Measurements from ENCODE around the gene CD83. TPM values are rescaled to one million over a fixed set of nuclear protein-coding genes. Genes with fewer than 3 reads are reported as not detected.

Gene CD83
- total RNA-seq, 2 experiments from 2014 or later: 24.4 to 24.7 TPM

DNA sequence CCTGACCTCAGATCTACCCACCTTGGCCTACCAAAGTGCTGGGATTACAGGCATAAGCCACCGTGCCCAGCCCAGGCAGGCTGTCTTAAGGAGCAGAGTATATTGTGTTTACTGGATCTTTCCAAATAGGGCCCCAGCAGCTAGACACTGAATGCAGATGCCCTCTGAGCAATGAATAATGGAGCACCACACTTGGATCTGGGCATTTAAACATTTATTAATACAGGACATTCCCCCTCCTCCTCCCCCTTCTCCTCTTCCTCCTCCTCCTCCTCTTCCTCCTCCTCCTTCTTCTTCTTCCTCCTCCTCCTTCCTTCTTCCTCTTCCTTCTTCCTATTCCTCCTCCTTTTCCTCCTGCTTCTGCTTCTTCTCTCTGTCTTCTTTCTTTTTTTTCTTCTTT is 34.2 kb downstream of the CD83 start:
- ATAC-seq (no peak), DNase-seq (no peak)
- ChIA-PET CTCF (interaction anchor here (0.7 to 2.1 kb wide), 3 partner anchors 8 to 356 kb away, joined by 3 to 19 read pairs (median 3); no protein-coding TSS in a partner anchor), POLR2A (no interaction called here)
- intact Hi-C loops (cut with micrococcal nuclease): no loop called here
- TF ChIP-seq CTCF (IDR thresholded peaks at IDR 0.05): no peak
- H3K27me3 Mint-ChIP-seq: peaks cover 1% of the 10 kb centered on the region
- no peaks in the 10 kb centered on the region for H3K4me1 Mint-ChIP-seq (ENCODE audit: low read depth)
- no peak overlapping the region for H3K27ac Mint-ChIP-seq
- H3K9me3 Mint-ChIP-seq: no peaks in the 10 kb centered on the region
- H3K4me3 Mint-ChIP-seq: no peak overlapping the region
- H3K36me3 Mint-ChIP-seq (ENCODE audit: low read depth): no peaks in the 10 kb centered on the region

DNA sequence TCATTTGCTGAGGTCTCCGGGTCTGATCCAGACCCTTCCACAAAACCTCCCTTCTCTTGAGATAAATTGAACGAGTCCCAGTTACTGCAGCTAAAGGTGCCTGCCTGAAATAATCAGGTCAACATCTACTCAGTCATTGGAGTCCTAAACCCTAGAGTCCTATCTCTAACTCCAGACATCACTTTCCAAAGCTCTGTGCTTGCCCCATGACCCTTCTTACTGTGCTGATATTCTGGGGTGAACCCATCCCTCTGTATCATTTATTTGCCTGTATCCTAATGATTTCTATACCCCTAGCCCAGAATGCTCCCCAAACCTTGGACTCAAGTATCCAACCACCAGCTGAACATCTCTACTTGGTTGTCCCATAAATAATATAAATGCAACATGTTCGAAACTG is 35.7 kb downstream of the CD83 start:
- ATAC-seq: no peak
- H3K36me3 Mint-ChIP-seq (ENCODE audit: low read depth): no peaks in the 10 kb centered on the region
- peaks cover 1% of the 10 kb centered on the region for H3K27me3 Mint-ChIP-seq
- no peak for DNase-seq
- CTCF ChIA-PET: interaction anchor here (1.5 to 2.1 kb wide), 3 partner anchors 10 to 1339 kb away, joined by 3 to 19 read pairs (median 6); no protein-coding TSS in a partner anchor
- intact Hi-C loops (cut with micrococcal nuclease): no loop called here
- no peak for TF ChIP-seq CTCF (IDR thresholded peaks at IDR 0.05)
- POLR2A ChIA-PET: no interaction called here
- no peaks in the 10 kb centered on the region for H3K4me1 Mint-ChIP-seq (ENCODE audit: low read depth)
- no peak overlapping the region for H3K27ac Mint-ChIP-seq
- H3K4me3 Mint-ChIP-seq: no peak overlapping the region
- no peaks in the 10 kb centered on the region for H3K9me3 Mint-ChIP-seq

GRCh38 chr6:14159090-14159489 is 41.5 kb downstream of the CD83 start:
- no peaks in the 10 kb centered on the region for H3K4me1 Mint-ChIP-seq (ENCODE audit: low read depth)
- H3K27ac Mint-ChIP-seq: no peak overlapping the region
- H3K36me3 Mint-ChIP-seq (ENCODE audit: low read depth): no peaks in the 10 kb centered on the region
- H3K4me3 Mint-ChIP-seq: no peak overlapping the region
- H3K27me3 Mint-ChIP-seq: peaks cover 4% of the 10 kb centered on the region
- intact Hi-C loops (cut with micrococcal nuclease): no loop called here
- ChIA-PET CTCF (interaction anchor here (1.4 kb wide), 1 partner anchor 15 kb away, joined by 4 read pairs; no protein-coding TSS in a partner anchor), POLR2A (no interaction called here)
- peaks cover 3% of the 10 kb centered on the region for H3K9me3 Mint-ChIP-seq
- no peak for DNase-seq
- no peak for ATAC-seq
- TF ChIP-seq CTCF (IDR thresholded peaks at IDR 0.05): no peak

- Mint-ChIP-seq H3K9me3 (peaks cover 5% of the 10 kb centered on the region), H3K4me1 (ENCODE audit: low read depth) (peaks cover 4% of the 10 kb centered on the region), H3K27me3 (peaks cover 2% of the 10 kb centered on the region), H3K27ac (no peak overlapping the region), H3K4me3 (no peak overlapping the region), H3K36me3 (ENCODE audit: low read depth) (no peaks in the 10 kb centered on the region)
- DNase-seq (no peak), ATAC-seq (no peak)
- ChIA-PET CTCF (no interaction called here), POLR2A (no interaction called here)
- no peak for TF ChIP-seq CTCF (IDR thresholded peaks at IDR 0.05)
- intact Hi-C loops (cut with micrococcal nuclease): no loop called here
These were observed 45.3 kb downstream of the CD83 start for GRCh38 chr6:14162826-14163225.

DNA sequence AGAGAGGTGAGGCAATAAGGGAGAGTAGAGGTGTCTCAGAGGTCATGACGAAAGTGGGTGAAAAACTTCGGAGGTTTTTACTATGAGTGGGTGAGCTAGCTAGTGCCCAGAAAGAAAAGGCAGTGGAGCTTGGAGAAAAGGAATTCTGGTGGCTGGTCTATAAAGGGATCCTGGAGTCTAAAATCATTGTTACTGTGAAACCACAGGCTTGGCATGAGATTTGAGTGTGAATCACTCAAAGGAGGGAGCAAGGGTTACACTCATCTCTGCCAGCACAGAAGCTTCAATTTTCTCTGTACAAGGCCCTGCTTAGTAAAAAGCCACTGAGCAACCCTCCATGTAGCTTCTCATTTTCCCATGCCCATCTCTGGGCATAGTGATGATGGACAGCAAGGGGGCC is 47.5 kb downstream of the CD83 start:
- peaks cover 23% of the 10 kb centered on the region for H3K9me3 Mint-ChIP-seq
- H3K4me3 Mint-ChIP-seq: no peak overlapping the region
- intact Hi-C loops (cut with micrococcal nuclease): no loop called here
- ATAC-seq (no peak), DNase-seq (no peak)
- no peak for TF ChIP-seq CTCF (IDR thresholded peaks at IDR 0.05)
- ChIA-PET CTCF (interaction anchor here (0.8 kb wide), 1 partner anchor 370 kb away, joined by 3 read pairs; no protein-coding TSS in a partner anchor), POLR2A (no interaction called here)
- H3K27ac Mint-ChIP-seq: no peak overlapping the region
- peaks cover 4% of the 10 kb centered on the region for H3K4me1 Mint-ChIP-seq (ENCODE audit: low read depth)
- H3K36me3 Mint-ChIP-seq (ENCODE audit: low read depth): peaks cover 7% of the 10 kb centered on the region
- peaks cover 2% of the 10 kb centered on the region for H3K27me3 Mint-ChIP-seq
